Esophagus muscularis mucosa (tissue), 3 donors: Measurements from ENCODE around the gene FCHO1.

Experiments
- POLR2A ChIP-seq: fragments of 450-650 bp; IDR thresholded peaks from one replicate; pipeline ENCODE4 v1.6.1; 2017; ENCODE audit warnings: antibody characterized with exemption, moderate library complexity, mild to moderate bottlenecking, low read depth
- POLR2AphosphoS5 ChIP-seq, 2 donors: sonication (generic); formaldehyde crosslinking; IDR thresholded peaks; one replicate each; pipeline ENCODE4 v1.6.1; 2017; ENCODE audit warnings: antibody characterized with exemption in 2 of 2
- TF ChIP-seq, protein P1 (sequence below), 3 experiments: fragments of 200-600 bp in 2 of 3; fragments of 450-650 bp in 1 of 3; sonication (generic) in 2 of 3; IDR thresholded peaks; one replicate each; pipeline ENCODE4 v1.5.1; 2017 to 2019; ENCODE audit warnings: antibody characterized with exemption in 3 of 3, mild to moderate bottlenecking in 2 of 3, moderate library complexity in 1 of 3

DNA sequence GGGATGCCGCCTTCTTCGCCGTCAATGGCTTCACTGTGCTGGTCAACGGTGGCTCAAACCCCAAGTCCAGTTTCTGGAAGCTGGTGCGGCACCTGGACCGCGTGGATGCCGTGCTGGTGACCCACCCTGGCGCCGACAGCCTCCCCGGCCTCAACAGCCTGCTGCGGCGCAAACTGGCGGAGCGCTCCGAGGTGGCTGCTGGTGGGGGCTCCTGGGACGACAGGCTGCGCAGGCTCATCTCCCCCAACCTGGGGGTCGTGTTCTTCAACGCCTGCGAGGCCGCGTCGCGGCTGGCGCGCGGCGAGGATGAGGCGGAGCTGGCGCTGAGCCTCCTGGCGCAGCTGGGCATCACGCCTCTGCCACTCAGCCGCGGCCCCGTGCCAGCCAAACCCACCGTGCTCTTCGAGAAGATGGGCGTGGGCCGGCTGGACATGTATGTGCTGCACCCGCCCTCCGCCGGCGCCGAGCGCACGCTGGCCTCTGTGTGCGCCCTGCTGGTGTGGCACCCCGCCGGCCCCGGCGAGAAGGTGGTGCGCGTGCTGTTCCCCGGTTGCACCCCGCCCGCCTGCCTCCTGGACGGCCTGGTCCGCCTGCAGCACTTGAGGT, 25.0 kb upstream of the FCHO1 start:
- no peak for TF ChIP-seq POLR2AphosphoS5 (IDR thresholded peaks at IDR 0.05)
- TF ChIP-seq, protein P1, sequence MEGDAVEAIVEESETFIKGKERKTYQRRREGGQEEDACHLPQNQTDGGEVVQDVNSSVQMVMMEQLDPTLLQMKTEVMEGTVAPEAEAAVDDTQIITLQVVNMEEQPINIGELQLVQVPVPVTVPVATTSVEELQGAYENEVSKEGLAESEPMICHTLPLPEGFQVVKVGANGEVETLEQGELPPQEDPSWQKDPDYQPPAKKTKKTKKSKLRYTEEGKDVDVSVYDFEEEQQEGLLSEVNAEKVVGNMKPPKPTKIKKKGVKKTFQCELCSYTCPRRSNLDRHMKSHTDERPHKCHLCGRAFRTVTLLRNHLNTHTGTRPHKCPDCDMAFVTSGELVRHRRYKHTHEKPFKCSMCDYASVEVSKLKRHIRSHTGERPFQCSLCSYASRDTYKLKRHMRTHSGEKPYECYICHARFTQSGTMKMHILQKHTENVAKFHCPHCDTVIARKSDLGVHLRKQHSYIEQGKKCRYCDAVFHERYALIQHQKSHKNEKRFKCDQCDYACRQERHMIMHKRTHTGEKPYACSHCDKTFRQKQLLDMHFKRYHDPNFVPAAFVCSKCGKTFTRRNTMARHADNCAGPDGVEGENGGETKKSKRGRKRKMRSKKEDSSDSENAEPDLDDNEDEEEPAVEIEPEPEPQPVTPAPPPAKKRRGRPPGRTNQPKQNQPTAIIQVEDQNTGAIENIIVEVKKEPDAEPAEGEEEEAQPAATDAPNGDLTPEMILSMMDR (IDR thresholded peaks at IDR 0.05) = no peak
- TF ChIP-seq POLR2A = no peak
